Measurements from ENCODE around the gene MYRFL. TPM values are rescaled to one million over a fixed set of nuclear protein-coding genes. Genes with fewer than 3 reads are reported as not detected.

Gene MYRFL
- total and polyA plus RNA-seq, 5 donors = 0.05 to 0.36 (median 0.20) TPM; not detected in 2

- 91% methylated on average over 2 of the region's 2 CpGs for WGBS
- no peaks in the 10 kb centered on the region for H3K27me3 ChIP-seq (ENCODE audit: control insufficient read depth, insufficient read depth)
- no peak for ATAC-seq
- peaks cover 2% of the 10 kb centered on the region for H3K9me3 ChIP-seq (ENCODE audit: control insufficient read depth, low read length)
- no peak overlapping the region for H3K27ac ChIP-seq (ENCODE audit: low read length)
- intact Hi-C loops (cut with DNase I) = no loop called here
- H3K4me3 ChIP-seq (ENCODE audit: low read length) = no peak overlapping the region
- no peak for DNase-seq
- H3K4me1 ChIP-seq (ENCODE audit: control insufficient read depth, insufficient read depth, low read length) = no peaks in the 10 kb centered on the region
These were observed 127.9 kb downstream of the MYRFL start for GRCh38 chr12:69952890-69953289.

DNA sequence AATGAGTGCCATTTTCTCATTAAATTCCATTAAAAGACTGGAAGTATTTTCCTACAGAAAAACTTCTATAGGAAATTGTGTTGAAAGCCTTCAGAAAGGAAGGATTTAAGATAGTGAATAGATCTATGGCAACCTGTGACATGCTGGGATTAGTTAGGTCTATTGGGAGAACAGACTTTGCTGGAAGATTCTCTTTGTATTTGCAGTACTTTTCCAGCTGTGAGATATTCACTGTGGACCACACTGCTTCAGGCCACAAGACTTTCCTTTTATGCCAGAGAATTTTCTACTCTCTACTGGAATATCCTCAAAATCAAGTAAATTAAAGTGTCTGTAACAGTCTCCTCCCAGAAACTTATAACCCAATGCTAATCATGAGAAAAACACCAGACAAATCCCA, 136.2 kb downstream of the MYRFL start:
- ATAC-seq = no peak
- no peak overlapping the region for H3K27ac ChIP-seq (ENCODE audit: low read length)

DNA sequence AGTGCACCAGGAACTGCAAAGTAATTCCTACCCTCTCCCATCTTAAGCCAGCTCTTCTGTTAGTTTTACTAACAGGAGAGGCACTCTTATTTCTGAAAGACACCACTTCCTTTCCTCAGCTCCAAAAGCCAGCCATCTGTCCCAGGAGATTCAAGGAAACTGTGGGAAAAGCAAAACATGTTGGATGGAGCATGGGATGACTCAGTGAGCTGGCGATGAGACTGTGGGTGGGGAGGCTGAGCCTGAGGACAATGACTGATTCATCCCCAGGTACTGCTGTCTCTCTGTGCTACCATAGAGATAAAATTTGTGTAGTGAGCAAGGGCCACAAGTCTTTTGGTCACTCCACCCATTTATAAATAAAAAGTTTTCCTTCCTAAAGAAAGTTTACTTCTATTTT, 141.4 kb downstream of the MYRFL start:
- no peak overlapping the region for H3K4me3 ChIP-seq (ENCODE audit: low read length)
- no peak overlapping the region for H3K27ac ChIP-seq (ENCODE audit: low read length)
- intact Hi-C loops (cut with DNase I) = no loop called here
- DNase-seq (peak; percentile 53 to 67 (median 60)), ATAC-seq (peak; percentile 83 to 94)
- H3K27me3 ChIP-seq (ENCODE audit: control insufficient read depth, insufficient read depth) = no peaks in the 10 kb centered on the region
- peaks cover 6% of the 10 kb centered on the region for H3K4me1 ChIP-seq (ENCODE audit: control insufficient read depth, insufficient read depth, low read length)
- H3K9me3 ChIP-seq (ENCODE audit: control insufficient read depth, low read length) = no peaks in the 10 kb centered on the region
- 28% methylated on average over 1 of the region's 1 CpG for WGBS

More for the DNA sequence above, 136.2 kb downstream of the MYRFL start:
- no peak for DNase-seq
- H3K27me3 ChIP-seq (ENCODE audit: control insufficient read depth, insufficient read depth) = no peaks in the 10 kb centered on the region
- intact Hi-C loops (cut with DNase I) = no loop called here
- peaks cover 3% of the 10 kb centered on the region for H3K4me1 ChIP-seq (ENCODE audit: control insufficient read depth, insufficient read depth, low read length)
- H3K4me3 ChIP-seq (ENCODE audit: low read length) = no peak overlapping the region
- no peaks in the 10 kb centered on the region for H3K9me3 ChIP-seq (ENCODE audit: control insufficient read depth, low read length)

GRCh38 chr12:69966839-69967238, 141.8 kb downstream of the MYRFL start:
- ATAC-seq = peak in 1 of 2 donors; percentile 75
- WGBS = 35% methylated on average over 3 of the region's 3 CpGs
- intact Hi-C loops (cut with DNase I) = no loop called here
- peak overlapping the region; percentile 24 for H3K27ac ChIP-seq (ENCODE audit: low read length)
- H3K27me3 ChIP-seq (ENCODE audit: control insufficient read depth, insufficient read depth) = no peaks in the 10 kb centered on the region
- H3K4me3 ChIP-seq (ENCODE audit: low read length) = no peak overlapping the region
- no peak for DNase-seq
- H3K9me3 ChIP-seq (ENCODE audit: control insufficient read depth, low read length) = no peaks in the 10 kb centered on the region
- peaks cover 6% of the 10 kb centered on the region for H3K4me1 ChIP-seq (ENCODE audit: control insufficient read depth, insufficient read depth, low read length)

DNA sequence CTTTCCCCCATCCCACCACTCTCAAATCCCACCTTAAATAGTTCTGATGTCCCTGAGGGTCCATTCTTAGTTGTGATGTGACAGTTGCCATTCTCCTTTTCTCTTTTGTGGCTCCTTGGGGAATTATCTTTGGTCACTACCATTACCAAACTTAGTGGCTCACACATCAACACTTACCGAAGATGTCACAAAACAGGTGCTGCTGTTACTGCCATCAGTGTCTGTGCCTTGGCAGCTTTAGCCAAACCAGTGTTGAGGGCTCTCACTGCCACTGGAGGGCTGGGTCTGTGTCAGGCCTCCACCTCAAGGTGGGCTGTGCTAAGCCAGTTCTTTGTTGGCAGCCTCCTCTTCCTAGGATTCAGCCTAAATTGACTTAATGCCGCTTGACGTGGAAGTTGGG, 144.0 kb downstream of the MYRFL start:
- intact Hi-C loops (cut with DNase I) = no loop called here
- H3K27me3 ChIP-seq (ENCODE audit: control insufficient read depth, insufficient read depth) = no peaks in the 10 kb centered on the region
- 88% methylated on average over 3 of the region's 3 CpGs for WGBS
- peaks cover 6% of the 10 kb centered on the region for H3K4me1 ChIP-seq (ENCODE audit: control insufficient read depth, insufficient read depth, low read length)
- ATAC-seq (no peak), DNase-seq (no peak)
- no peaks in the 10 kb centered on the region for H3K9me3 ChIP-seq (ENCODE audit: control insufficient read depth, low read length)
- H3K4me3 ChIP-seq (ENCODE audit: low read length) = no peak overlapping the region
- no peak overlapping the region for H3K27ac ChIP-seq (ENCODE audit: low read length)

DNA sequence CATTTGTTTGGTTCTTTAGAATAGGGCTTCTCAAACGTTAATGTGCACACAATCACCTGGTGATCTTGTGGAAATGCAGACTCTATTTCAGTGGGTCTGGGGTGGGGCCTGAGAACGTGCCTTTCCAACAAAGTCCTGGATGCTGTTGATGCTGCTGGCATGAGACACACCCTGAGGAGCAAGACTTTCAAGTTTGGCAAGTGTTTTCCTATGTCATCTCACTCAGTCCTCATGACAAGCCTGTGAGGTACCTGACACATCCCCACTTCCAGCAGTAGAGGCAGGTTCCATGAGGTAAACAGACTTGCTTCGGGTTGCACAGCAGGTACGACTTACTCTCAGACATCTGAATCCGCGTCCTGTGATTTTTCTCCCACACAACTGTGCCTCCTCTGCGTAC, 147.1 kb downstream of the MYRFL start:
- Histone ChIP-seq H3K4me3 (ENCODE audit: low read length) (no peak overlapping the region), H3K9me3 (ENCODE audit: control insufficient read depth, low read length) (no peaks in the 10 kb centered on the region), H3K27me3 (ENCODE audit: control insufficient read depth, insufficient read depth) (no peaks in the 10 kb centered on the region), H3K4me1 (ENCODE audit: control insufficient read depth, insufficient read depth, low read length) (no peaks in the 10 kb centered on the region), H3K27ac (ENCODE audit: low read length) (no peak overlapping the region)
- no peak for DNase-seq
- intact Hi-C loops (cut with DNase I) = no loop called here
- ATAC-seq = no peak
- 83% methylated on average over 7 of the region's 7 CpGs for WGBS

GRCh38 chr12:69978020-69978419, 153.0 kb downstream of the MYRFL start:
- 58% methylated on average over 6 of the region's 6 CpGs for WGBS
- Histone ChIP-seq H3K9me3 (ENCODE audit: control insufficient read depth, low read length) (no peaks in the 10 kb centered on the region), H3K4me1 (ENCODE audit: control insufficient read depth, insufficient read depth, low read length) (peaks cover 3% of the 10 kb centered on the region), H3K27me3 (ENCODE audit: control insufficient read depth, insufficient read depth) (no peaks in the 10 kb centered on the region), H3K27ac (ENCODE audit: low read length) (no peak overlapping the region), H3K4me3 (ENCODE audit: low read length) (no peak overlapping the region)
- no peak for DNase-seq
- ATAC-seq = no peak
- intact Hi-C loops (cut with DNase I) = no loop called here

DNA sequence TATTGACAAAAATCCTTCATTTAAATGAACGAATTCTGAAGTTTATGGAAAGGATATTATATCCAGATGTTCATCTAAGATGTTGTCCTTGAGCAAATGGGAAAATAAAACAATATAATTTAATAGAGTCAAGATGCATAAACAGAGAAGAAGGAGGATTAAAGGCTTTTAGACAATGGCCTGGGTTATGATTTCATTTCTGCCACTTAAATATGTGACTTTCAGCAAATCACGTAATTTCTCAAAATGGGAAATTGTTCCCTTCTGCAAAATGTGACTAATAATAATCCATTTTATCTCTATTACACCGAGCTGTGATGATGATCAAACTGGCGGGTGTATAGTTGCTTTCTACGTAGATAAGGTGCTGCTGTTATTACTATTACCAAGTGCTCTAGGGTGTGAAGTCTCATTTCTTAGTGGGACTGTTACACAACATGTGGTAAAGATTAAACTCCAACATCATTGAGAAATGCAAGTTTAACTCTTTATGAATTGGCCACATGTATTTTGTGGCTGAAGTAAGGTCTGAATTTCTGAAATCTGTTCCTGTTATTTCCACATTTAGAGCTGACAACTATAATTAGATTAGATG, 157.0 kb downstream of the MYRFL start:
- ATAC-seq (peak in 1 of 2 donors; percentile 45), DNase-seq (no peak)
- Histone ChIP-seq H3K27me3 (ENCODE audit: control insufficient read depth, insufficient read depth) (no peaks in the 10 kb centered on the region), H3K4me1 (ENCODE audit: control insufficient read depth, insufficient read depth, low read length) (peaks cover 3% of the 10 kb centered on the region), H3K9me3 (ENCODE audit: control insufficient read depth, low read length) (no peaks in the 10 kb centered on the region), H3K27ac (ENCODE audit: low read length) (no peak overlapping the region), H3K4me3 (ENCODE audit: low read length) (no peak overlapping the region)
- intact Hi-C loops (cut with DNase I) = no loop called here
- 62% methylated on average over 5 of the region's 5 CpGs for WGBS

GRCh38 chr12:69984241-69984640, 159.2 kb downstream of the MYRFL start:
- Histone ChIP-seq H3K4me1 (ENCODE audit: control insufficient read depth, insufficient read depth, low read length) (peaks cover 5% of the 10 kb centered on the region), H3K4me3 (ENCODE audit: low read length) (no peak overlapping the region), H3K27me3 (ENCODE audit: control insufficient read depth, insufficient read depth) (no peaks in the 10 kb centered on the region), H3K9me3 (ENCODE audit: control insufficient read depth, low read length) (no peaks in the 10 kb centered on the region), H3K27ac (ENCODE audit: low read length) (no peak overlapping the region)
- intact Hi-C loops (cut with DNase I) = no loop called here
- ATAC-seq (no peak), DNase-seq (no peak)
- 96% methylated on average over 7 of the region's 7 CpGs for WGBS

- H3K4me1 ChIP-seq (ENCODE audit: control insufficient read depth, insufficient read depth, low read length) = peaks cover 7% of the 10 kb centered on the region
- no peak overlapping the region for H3K4me3 ChIP-seq (ENCODE audit: low read length)
- ATAC-seq (no peak), DNase-seq (peak in 1 of 3 donors; percentile 31)
- intact Hi-C loops (cut with DNase I) = no loop called here
- 80% methylated on average over 4 of the region's 4 CpGs for WGBS
- no peaks in the 10 kb centered on the region for H3K9me3 ChIP-seq (ENCODE audit: control insufficient read depth, low read length)
- no peaks in the 10 kb centered on the region for H3K27me3 ChIP-seq (ENCODE audit: control insufficient read depth, insufficient read depth)
- H3K27ac ChIP-seq (ENCODE audit: low read length) = no peak overlapping the region
These were observed 160.6 kb downstream of the MYRFL start for GRCh38 chr12:69985656-69986055.

DNA sequence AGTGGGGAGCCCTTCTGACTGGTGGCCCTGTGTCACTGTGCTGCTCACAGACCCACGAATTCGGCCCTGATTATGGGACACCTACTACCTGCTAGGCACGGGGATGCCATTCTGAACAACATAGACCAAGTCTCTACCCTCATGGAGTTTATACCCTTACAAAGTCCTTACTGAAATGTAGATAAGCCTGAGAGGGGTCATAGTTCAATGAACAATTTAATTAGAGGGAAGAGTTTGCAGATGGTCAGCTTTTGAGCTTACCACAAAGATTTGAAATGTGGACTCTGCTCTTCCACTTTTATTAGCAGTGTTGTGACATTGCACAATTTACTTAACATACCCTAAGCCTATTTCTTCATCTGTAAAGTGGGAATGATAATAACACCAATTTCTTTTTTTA, 161.1 kb downstream of the MYRFL start:
- intact Hi-C loops (cut with DNase I) = no loop called here
- Histone ChIP-seq H3K4me1 (ENCODE audit: control insufficient read depth, insufficient read depth, low read length) (peaks cover 7% of the 10 kb centered on the region), H3K9me3 (ENCODE audit: control insufficient read depth, low read length) (no peaks in the 10 kb centered on the region), H3K27me3 (ENCODE audit: control insufficient read depth, insufficient read depth) (no peaks in the 10 kb centered on the region), H3K4me3 (ENCODE audit: low read length) (no peak overlapping the region), H3K27ac (ENCODE audit: low read length) (no peak overlapping the region)
- DNase-seq = no peak
- ATAC-seq = no peak
- WGBS = 94% methylated on average over 3 of the region's 3 CpGs

GRCh38 chr12:69987579-69988091, 162.6 kb downstream of the MYRFL start:
- intact Hi-C loops (cut with DNase I) = no loop called here
- H3K9me3 ChIP-seq (ENCODE audit: control insufficient read depth, low read length) = no peaks in the 10 kb centered on the region
- no peak overlapping the region for H3K27ac ChIP-seq (ENCODE audit: low read length)
- WGBS = 7% methylated on average over 2 of the region's 2 CpGs
- peak; percentile 88 to 93 for ATAC-seq
- no peak for DNase-seq
- no peaks in the 10 kb centered on the region for H3K27me3 ChIP-seq (ENCODE audit: control insufficient read depth, insufficient read depth)
- H3K4me1 ChIP-seq (ENCODE audit: control insufficient read depth, insufficient read depth, low read length) = peaks cover 7% of the 10 kb centered on the region
- no peak overlapping the region for H3K4me3 ChIP-seq (ENCODE audit: low read length)
